Femur (tissue), 1 donor: Measurements from ENCODE around the gene ATP10A.
"Not testable (repeated sequence)": the region's sequence is repeated elsewhere in the genome, so short reads cannot be mapped to it uniquely, and the experiment has no call there.

Experiments used
- DNase-seq: peaks from one replicate; pipeline ENCODE4 v3.0.0-alpha.2; 2017

The ATP10A gene

DNA sequence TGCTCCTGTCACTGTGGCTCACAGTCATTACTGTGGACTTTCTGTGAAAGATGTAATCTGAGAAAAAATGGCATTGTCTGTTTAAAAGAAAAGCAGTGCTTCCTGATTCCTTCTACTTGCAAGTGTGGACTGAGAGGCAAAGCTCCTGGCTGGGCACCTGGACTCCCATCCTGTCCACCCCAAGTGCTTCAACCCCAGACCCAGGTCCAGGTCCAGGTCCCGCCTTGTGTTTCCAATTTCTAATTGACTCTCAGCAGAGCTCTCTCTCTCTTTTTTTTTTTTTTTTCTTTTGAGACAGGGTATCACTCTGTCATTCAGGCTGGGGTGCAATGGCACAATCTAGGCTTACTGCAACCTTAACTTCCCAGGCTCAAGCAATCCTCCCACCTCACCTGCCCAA lies 94.9 kb downstream of the ATP10A start:
- no peak for DNase-seq

DNA sequence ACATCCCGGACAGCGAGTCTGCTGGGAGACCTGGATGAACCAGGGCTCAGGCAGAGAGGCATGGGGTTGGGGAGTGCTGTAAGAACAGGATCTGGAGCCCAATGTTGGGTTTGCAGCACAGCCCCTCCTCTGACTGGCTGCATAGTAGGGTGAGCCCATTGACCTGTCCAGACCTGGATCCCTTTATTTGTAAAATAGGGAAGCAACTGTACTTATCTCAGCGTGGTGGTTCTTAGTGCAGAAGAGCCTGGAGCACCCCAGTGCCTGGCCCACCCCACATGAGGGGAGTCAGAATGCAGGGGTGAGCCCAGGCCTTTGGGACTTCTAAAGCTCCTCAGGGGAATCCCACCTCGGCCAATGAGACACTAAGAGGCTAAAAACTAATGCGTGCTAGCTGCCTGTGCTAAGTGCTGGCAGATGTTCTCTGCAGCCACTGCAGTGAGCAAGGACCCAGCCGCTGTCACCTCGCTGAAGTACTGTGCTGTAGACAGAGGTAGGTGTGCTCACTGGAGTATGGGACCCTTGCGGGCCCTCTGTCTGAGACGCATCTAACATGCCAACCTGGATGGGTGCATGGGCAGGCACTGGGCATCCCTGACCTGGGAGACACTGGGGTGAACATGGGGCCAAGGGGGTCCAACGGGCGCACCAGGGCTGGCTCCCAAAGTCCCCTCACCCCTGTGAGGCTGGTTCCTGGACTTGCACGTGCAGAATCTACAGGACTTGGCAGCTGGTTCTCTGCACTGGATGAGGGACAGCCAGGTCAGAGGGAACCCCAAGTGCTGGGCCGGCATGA lies 95.6 kb downstream of the ATP10A start:
- no peak for DNase-seq

DNA sequence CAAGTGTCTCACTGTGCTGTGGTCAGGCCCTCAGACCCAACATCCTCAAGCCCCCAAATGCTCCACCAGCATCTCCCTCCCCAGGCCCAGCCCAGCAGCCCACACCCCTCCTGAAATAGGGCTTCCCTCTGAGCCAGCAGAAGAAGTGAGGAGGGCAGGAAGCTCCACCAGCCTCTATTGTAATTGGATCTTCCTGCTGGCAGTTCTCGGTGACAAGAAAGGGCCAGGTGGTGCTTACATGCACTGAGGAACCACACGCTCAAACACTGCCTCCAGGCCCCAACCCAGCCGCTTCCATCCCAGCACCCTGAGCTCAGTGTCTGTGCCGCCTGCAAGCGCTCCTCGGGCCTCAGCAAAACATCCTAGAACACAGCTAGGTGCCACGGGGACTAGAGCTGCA lies 96.7 kb downstream of the ATP10A start:
- DNase-seq = no peak

DNA sequence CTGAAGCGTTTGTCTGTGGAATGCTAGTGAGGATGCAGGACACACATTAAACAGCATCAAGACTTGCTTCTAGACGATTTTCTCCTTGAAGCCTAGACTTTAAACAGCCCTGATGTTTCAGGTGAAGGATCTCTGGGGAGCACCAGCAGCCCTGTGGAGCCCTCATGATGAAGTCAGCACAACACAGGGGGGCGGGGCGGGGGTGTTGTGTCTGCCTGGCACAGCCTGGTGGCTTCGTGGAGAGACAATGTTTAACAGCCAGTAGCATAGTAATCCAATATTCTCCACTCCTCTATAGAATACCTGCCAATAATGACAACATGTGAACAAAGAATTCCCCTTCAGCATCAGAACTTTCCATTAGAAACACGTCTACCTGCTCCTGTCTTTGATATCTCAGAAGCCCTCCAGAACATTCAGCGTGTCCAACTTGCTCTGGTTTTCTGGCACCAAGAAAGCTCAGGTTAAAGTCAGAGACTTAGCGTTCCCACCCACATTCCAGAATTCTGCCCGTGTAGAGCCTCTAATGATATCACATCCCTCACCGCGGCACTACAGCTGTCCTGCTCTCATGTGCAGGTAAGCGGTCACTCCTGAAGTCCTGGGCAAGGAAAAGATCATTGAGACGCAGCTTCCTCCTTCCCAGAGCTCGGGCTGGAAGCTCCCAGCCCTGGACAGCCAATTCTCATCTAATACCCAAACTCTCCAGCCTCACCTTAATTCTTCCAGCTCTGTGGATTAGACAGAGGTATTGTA lies 98.0 kb downstream of the ATP10A start:
- no peak for DNase-seq

DNA sequence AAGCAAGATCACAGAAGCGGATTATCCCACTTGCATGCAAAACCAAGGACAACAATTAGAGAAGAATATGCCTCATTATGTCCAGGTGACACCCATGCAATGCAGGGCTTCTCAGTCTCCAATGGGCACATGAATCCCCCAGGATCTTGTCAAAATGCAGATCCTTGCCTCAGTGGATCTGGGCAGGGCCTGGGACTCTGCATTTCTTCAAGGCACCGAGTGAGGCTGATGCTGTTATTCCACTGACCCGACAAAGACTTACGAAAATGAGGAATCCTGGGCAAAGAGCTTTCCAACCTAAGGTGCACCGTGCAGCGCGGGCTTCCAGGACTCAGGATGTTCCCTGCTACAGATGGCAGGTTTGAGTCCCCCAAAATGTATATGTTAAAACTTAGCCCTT lies 99.2 kb downstream of the ATP10A start:
- DNase-seq = no peak

DNA sequence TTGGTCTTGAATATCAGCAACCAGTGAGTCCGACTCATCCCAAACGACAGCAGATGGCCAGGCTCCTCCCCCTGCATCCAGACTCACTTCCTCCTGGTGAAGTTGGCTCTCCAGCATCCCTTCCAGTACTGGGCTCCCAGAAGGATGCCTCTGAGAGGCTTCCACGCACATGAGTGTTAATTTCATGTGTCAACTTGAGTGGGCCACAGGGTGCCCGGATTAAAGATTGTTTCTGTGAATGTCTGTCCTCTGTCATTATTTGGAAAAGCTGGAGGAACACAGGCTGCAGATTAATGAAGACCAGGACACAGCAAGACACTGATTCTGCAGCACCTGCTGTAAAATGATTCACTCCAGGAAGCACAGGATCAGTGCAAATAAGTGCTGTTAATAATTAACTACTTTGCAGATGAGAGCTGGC lies 99.8 kb downstream of the ATP10A start:
- DNase-seq = no peak

DNA sequence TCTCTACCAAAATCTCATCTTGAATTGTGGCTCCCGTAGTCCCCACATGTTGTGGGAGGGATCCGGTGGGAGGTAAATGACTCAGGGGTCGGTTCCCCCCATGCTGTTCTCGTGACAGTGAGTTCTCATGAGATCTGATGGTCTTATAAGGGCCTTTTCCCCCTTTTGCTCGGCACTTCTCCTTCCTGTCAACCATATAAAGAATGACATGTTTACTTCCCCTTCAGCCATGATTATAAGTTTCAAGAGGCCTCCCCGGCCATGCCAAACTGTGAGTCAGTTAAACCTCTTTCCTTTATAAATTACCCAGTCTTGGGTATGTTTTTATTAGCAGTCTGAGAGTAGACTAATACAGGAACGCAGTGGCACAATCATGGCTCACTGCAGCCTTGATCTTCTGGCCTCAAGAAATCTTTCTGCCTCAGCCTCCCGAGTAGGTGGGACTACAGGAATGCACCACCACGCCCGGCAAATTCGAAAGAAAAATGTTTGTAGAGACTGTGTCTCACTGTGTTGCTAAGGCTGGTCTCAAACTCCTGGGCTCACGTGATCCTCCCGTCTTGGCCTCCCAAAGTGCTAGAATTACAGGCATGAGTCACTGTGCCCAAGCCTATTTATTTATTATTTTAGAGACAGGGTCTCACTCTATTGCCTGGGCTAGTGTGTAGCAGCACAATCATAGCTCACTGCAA lies 101.0 kb downstream of the ATP10A start:
- DNase-seq = no peak

DNA sequence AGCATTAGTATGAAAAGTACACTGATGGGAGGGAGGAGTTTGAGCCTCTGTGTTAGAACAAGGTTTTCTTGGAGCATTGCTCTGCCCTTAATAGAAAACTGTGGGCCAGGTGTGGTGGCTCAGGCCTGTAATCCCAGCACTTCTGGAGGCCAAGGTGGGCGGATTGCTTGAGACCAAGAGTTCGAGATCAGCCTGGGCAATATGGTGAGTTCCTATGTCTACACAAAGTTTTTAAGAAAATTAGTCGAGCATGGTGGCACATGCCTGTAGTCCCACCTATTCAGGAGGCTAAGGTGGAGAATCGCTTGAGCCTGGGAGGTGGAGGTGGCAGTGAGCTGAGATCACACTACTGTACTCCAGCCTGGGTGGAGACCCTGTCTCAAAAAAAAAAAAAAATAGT lies 103.7 kb downstream of the ATP10A start:
- no peak for DNase-seq

DNA sequence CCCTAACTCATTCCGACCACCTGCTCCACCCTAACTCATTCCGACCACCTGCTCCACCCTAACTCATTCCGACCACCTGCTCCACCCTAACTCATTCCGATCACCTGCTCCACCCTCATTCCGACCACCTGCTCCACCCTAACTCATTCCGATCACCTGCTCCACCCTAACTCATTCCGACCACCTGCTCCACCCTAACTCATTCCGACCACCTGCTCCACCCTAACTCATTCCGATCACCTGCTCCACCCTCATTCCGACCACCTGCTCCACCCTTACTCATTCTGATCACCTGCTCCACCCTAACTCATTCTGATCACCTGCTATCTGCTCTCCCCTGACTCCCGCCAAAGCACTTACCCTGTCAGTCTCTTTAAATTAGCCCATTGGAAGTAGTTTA lies 104.5 kb downstream of the ATP10A start:
- DNase-seq = not testable (repeated sequence)

DNA sequence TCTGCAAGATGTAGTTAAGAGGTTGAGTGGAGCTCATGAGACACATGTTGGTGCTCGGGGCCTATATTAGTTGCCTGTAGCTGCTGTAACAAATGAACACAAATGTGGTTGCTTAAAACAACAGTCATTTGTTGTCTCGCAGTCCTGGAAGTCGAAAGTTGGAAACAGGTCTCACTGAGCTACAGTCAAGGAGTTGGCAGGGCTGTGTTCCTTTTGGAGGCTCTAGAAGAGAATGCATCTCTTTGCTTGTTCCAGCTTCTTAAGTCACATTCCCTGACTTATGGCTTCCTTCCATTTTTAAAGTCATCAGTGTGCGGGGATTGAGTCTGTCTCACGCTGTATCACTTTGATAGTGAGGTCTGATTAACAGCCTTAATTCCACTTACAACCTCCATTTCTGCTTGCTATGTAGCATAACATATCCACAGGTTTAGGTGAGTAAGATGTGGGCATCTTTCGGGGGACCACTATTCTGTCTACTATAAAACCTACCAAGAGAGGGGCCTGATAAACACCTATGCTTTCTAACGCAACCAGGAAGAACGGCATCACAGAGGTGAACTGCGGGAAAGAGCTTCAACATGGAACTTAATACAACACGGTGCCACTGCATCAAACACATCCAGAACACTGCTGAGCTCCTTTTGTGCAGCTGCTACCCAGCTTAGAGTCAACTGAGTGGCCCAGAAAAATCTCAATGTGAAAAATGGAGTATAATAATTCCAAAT lies 119.4 kb downstream of the ATP10A start:
- DNase-seq = no peak

DNA sequence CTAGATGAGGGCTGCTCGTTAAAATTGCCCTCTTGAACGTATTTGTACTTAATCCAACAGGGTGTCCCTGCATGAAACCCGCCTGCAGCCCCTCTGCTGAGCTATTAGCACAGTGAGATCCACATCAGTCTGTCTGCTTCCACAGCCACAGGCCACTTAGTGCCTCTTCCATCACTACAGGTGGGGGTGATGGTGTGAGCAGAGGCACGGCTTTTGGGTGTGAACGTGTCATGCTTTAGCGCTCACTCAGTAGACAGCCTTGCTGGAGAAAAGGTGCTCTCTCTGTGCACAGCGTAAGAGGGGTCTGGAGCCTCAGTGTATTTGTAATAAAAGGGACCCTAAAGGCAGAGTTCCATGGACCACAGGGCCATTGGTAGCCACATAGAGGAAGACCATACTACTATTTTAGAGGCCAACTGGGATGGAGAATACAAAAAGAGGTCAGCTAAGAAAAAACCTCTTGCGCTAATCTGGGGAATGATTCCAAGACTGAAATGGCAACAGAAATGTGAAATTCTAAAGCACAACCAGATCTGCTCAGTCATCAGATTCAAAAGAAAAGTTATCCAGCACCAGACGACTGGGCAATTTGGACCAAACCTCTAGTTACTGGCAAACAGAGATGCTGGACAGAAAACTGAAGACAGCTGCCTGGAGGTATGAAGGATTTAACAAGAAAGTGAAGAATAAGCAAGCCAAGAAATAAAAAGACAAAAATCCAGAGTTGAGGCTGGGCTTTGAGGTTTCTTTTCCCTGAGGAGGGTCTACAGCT lies 120.2 kb downstream of the ATP10A start:
- DNase-seq = no peak

DNA sequence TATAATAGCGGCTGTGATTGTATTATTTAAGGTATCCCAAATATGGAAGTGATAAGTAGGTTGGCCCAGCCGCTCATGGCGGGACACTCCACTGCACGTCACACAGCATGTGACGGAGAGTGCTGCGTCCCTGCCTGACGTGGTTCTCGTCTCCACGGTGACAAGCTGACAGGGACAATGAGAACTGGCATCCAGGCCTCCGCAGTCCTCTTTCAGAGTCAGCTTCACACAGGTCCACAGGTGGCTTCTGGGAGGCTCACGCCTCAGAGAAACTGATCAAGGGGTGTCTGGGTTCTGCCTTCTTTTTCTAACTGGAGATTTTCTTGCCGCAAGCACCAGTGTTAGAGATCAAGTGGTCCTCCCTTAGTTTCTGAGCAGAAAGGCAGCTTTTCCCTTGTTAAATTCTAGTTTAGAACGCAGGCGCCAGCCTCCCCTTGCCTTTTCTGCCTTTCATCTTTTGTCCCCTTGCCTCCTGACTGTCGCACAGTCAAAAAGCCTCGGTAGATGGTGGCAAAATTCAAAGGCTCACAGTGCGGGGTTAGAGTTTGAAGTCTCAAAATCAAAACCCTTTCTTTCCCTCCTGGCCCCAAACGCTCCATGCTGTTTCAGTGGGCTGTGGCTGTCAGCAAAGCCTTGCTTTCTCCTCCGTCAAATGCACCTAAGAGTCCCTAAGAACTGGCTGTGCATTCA lies 120.9 kb downstream of the ATP10A start:
- no peak for DNase-seq

DNA sequence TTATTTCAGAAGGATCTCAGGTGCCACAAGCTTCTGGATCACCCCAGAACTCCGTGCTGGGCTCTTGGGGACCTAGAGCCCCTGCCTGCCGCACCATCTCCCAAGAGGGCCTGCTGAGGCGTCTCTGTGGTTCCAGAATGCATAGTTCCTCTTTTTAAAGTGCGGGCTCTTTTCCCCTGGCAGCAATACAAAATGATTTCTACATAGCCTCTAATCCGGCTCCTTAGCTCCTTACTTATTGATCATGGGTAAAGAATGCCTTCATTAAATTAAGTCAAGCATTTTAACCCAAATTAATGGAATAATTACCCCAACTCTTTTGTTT lies 121.9 kb downstream of the ATP10A start:
- no peak for DNase-seq

DNA sequence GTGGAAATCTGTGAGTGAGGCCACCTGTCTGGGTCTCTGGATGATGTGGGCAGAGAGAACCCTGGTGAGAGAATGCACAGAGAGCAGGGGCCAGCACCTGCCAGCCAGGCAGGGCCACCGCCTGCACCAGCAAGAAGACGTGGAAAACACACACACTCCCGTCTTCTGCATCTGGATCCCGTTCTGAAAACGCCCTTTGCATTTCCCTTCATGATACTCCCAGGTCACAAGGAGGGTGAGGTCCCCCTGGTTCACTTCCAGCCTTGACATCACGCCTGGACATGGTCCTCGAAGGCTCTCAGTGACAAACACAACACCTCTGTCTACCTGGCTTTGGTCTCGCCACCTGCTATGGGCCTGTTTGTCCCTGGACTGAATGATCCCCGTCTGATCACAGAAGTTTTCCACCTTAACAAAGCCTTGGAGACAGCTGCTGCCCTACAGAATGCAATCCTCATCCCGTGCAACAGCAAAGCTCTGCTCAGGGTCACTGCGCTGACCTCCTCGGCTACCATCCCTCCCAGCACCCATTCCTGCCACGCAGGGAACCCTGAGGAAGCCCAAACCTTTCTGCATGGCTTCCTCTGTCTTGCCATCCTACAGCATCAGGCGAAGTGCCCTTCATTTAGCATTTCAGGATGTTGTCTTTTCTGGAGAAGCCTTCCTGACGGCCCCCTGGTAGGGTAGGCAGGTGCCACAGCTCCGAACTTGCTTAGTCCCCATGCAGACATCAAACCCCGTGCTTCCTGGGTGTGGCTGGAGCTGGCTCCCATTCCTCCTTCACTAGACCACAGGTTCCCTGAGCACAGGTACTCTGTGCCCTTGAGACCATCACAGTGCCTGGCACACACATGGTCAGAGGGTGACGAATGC lies 122.5 kb downstream of the ATP10A start:
- no peak for DNase-seq

DNA sequence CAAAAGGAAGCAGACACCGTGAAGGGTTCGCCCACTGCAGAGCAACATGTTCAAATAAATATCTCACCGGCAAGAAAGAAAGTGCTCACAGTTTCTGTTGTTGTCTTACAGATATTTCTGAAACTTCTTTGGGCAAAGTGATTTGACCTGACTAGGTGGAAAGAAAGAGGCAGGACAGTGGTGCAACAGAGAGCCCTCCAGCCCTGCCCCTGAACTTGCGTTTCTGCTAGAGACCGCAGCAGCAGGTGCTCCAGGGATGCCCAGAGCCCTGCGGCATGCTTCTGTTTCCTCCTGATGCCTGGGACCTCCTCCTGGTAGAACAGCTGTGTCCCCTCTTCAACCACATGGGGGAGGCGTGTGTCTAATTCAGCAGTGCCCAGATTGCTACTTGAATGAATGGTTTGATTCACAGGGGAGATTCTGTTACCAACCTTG lies 123.4 kb downstream of the ATP10A start:
- DNase-seq = peak; percentile 55

DNA sequence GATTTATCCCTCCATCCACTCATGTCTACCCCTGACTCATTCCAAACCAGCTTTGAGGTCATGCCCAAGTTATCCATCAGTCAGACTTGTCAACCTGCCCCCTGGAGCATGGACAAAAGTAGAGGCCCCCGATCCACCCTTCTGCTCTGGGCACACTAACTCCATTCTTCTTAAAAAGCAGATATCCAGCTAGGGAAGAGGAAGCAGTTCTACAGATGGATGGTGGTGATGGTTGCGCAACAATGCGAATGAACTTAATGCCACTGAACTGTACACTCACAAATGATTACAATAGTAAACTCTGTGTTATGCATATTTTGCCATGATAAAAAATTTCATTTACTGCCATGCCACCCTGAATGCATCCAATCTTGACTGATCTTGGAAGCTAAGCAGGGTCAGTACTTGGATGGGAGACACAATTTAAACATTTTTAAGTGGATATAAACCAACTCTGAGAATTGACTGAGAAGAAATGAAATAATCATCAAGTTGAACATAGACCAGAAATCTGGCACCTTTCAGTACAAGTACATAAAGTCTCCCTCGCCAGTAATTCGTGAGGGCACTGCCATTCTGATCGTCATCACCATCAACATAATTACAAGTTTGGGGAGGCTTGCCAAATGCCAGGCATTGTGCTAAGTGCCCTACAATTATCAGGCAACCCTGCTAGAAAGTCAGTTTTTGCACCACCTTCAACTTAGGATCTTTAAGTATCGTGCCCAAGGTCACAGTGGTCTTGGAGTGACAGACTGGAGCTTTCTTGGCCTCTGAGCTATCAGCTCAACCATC lies 124.8 kb downstream of the ATP10A start:
- no peak for DNase-seq

DNA sequence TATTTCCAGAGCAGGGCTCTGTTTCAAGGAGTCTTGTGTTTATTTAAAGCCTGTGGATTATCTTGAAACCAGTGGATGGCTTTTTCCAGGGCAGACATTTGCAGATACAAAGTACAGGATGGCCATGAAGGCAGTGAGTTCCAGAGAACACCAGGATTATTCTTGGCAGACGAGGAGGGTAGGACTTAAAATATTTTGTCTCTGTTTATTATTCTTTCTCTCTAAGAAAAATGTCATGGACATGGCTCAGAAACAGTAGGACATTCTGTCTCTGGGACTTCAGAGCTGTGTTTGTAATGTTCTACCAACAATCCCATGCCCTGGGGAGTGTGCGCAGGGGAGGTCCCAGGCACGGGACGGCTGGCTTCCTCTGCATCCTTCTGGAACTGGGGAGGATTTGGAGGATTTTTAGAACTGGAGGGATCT lies 125.9 kb downstream of the ATP10A start:
- no peak for DNase-seq

DNA sequence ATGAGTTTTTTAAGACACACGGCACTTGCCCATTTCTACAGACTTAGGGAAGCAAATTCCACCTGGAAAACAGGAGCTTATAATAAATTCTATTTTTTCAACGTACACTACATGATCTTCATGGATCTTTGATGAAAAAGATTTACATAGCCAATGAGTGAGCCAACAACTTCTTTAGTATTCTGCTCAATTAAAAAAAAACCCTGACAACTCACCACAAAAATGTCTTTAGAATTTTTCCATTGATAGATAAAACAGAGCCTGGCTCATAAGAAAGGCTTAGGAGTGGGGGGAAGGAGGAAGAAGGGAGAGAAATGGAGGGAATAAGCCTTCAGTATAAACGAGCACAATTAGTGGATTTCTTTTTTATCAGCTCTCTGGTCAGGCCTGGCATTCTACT lies 126.7 kb downstream of the ATP10A start:
- no peak for DNase-seq

DNA sequence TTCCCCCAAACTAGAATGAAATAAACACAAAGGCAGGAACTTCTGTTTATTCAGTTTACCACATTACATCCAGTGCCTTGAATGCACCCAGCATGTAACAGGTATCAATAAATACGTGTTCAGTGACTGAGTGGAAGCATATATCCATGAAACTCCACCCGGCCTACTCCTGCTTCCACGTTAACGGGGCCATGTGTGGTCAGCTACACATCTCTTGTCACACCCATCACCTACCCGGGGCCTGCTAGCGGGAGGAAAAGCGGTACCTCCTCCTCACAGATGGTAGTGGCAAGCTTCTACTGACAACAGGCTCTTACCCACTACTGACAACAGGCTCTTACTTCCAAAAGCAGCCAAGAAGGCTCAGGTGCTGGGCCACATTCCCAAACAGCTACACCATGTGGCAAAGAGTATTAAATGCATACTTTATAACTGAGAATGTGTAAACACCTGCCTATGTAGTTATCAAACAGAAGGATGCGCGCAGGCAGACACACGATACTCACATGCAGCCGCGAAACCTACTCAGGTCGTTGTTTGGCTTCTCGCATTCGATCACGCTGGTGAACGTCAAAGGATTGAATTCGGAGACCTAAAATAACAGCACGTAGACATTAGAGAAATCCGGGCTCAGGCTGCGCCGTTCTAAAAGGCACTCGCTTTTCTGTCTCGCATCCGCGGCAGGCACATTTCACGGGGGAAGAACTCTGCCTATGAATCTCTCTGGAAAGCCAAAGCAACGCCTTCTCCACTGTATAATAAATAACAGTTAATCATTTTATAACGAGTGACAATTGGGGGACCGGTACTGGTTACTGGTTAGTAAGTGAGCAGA lies 127.4 kb downstream of the ATP10A start:
- no peak for DNase-seq
